Hepatocyte (in vitro differentiated cells): ENCODE measurements around the gene GORASP2. TPM values are rescaled to one million over a fixed set of nuclear protein-coding genes. Genes with fewer than 3 reads are reported as not detected.

Source experiments
- DNase-seq: peaks from one replicate; pipeline ENCODE4 v3.0.0-alpha.2; 2016; ENCODE audit warnings: low spot score
- H2AFZ ChIP-seq: fragments of 200-600 bp; sonication (generic); 2 replicates; pipeline ENCODE4 v1.6.0; 2016; ENCODE audit warnings: antibody characterized with exemption, mild to moderate bottlenecking
- H3K27ac ChIP-seq: fragments of 200-600 bp; sonication (generic); 2 replicates; pipeline ENCODE4 v1.5.1; 2016; ENCODE audit warnings: mild to moderate bottlenecking
- H3K27me3 ChIP-seq: fragments of 200-600 bp; sonication (generic); 2 replicates; pipeline ENCODE4 v1.6.1; 2016
- H3K36me3 ChIP-seq: fragments of 200-600 bp; sonication (generic); replicated peaks from 2 replicates; pipeline ENCODE4 v1.5.1; 2016; ENCODE audit warnings: low read depth; ENCODE audit not compliant: insufficient read depth
- H3K4me1 ChIP-seq: fragments of 200-600 bp; sonication (generic); 2 replicates; pipeline ENCODE4 v1.5.1; 2016; ENCODE audit warnings: mild to moderate bottlenecking, moderate library complexity; ENCODE audit not compliant: insufficient read depth
- H3K4me2 ChIP-seq: fragments of 200-600 bp; sonication (generic); 2 replicates; pipeline ENCODE4 v1.6.0; 2016
- H3K4me3 ChIP-seq: fragments of 200-600 bp; sonication (generic); 2 replicates; pipeline ENCODE4 v1.5.1; 2016; ENCODE audit warnings: mild to moderate bottlenecking
- H3K79me2 ChIP-seq: fragments of 200-600 bp; sonication (generic); 2 replicates; pipeline ENCODE4 v1.6.0; 2017; ENCODE audit warnings: mild to moderate bottlenecking
- H3K9me2 ChIP-seq: fragments of 200-600 bp; sonication (generic); replicated peaks from 2 replicates; pipeline ENCODE4 v1.6.0; 2017; ENCODE audit warnings: mild to moderate bottlenecking; ENCODE audit not compliant: insufficient read depth
- H3K9me3 ChIP-seq: fragments of 200-600 bp; sonication (generic); 2 replicates; pipeline ENCODE4 v1.5.1; 2016; ENCODE audit warnings: low read depth, mild to moderate bottlenecking
- H4K20me1 ChIP-seq: fragments of 200-600 bp; sonication (generic); 2 replicates; pipeline ENCODE4 v1.6.0; 2016; ENCODE audit warnings: mild to moderate bottlenecking; ENCODE audit not compliant: insufficient read depth, poor library complexity, severe bottlenecking
- CTCF ChIP-seq: fragments of 200-600 bp; sonication (generic); IDR thresholded peaks from 2 replicates; pipeline ENCODE4 v1.5.1; 2016; ENCODE audit warnings: antibody characterized with exemption, mild to moderate bottlenecking; ENCODE audit not compliant: poor library complexity
- EZH2 ChIP-seq: fragments of 200-600 bp; sonication (generic); IDR thresholded peaks from 2 replicates; pipeline ENCODE4 v1.6.1; 2016; ENCODE audit warnings: antibody characterized with exemption, mild to moderate bottlenecking, borderline replicate concordance
- EZH2phosphoT487 ChIP-seq: fragments of 200-600 bp; sonication (generic); IDR thresholded peaks from one replicate; pipeline ENCODE4 v1.6.1; 2018; ENCODE audit warnings: antibody characterized with exemption, mild to moderate bottlenecking, low read depth, moderate library complexity; ENCODE audit not compliant: unreplicated experiment, severe bottlenecking
- WGBS: methylation state at CpG from one replicate; pipeline ENCODE4 v1.1.6; 2016; ENCODE audit warnings: low lambda C conversion rate; ENCODE audit errors: missing lambda C conversion rate; 5-methylcytosine and 5-hydroxymethylcytosine counted together
- polyA plus RNA-seq: library from polyadenylated mRNA; unstranded; fragments of >200 nt; fragmentation: Nextera tagmentation; extraction: Ambion mirVana; gene quantifications from 2 replicates; pipeline ENCODE4 v1.2.1, GENCODE V29; 2016
- total RNA-seq: library from RNA; depleted of rRNA; stranded (reverse); fragments of >200 nt; gene quantifications from 2 replicates; pipeline ENCODE4 v1.2.3, GENCODE V29; 2014

The GORASP2 gene
- total and polyA plus RNA-seq, 2 experiments from 2014 or later, result 50.1 to 126 TPM

- Histone ChIP-seq H3K9me2 (no peaks in the 10 kb centered on the region), H3K27me3 (no peaks in the 10 kb centered on the region), H3K4me2 (no peak overlapping the region), H3K4me1 (peaks cover 3% of the 10 kb centered on the region), H3K79me2 (peaks cover 8% of the 10 kb centered on the region), H3K9me3 (no peaks in the 10 kb centered on the region), H3K4me3 (no peak overlapping the region), H2AFZ (no peak overlapping the region), H3K27ac (no peak overlapping the region), H4K20me1 (peaks cover 2% of the 10 kb centered on the region), H3K36me3 (no peaks in the 10 kb centered on the region)
- TF ChIP-seq CTCF (no peak), EZH2 (no peak), EZH2phosphoT487 (no peak)
- no peak for DNase-seq
Observed at GRCh38 chr2:170924969-170925368, 4.1 kb upstream of the GORASP2 start.

- no peak overlapping the region for H3K4me3 ChIP-seq
- no peak overlapping the region for H3K27ac ChIP-seq
- no peaks in the 10 kb centered on the region for H3K27me3 ChIP-seq
- H3K4me2 ChIP-seq, result no peak overlapping the region
- peaks cover 11% of the 10 kb centered on the region for H4K20me1 ChIP-seq
- H3K79me2 ChIP-seq, result peaks cover 18% of the 10 kb centered on the region
- 89% methylated on average over 3 of the region's 3 CpGs for WGBS
- peaks cover 6% of the 10 kb centered on the region for H3K4me1 ChIP-seq
- no peaks in the 10 kb centered on the region for H3K9me3 ChIP-seq
- no peak for TF ChIP-seq EZH2
- no peak for TF ChIP-seq CTCF
- TF ChIP-seq EZH2phosphoT487, result no peak
- no peaks in the 10 kb centered on the region for H3K9me2 ChIP-seq
- DNase-seq, result no peak
- H3K36me3 ChIP-seq, result no peaks in the 10 kb centered on the region
- H2AFZ ChIP-seq, result no peak overlapping the region
Observed at GRCh38 chr2:170925923-170926322, 3.1 kb upstream of the GORASP2 start.

- no peak overlapping the region for H3K27ac ChIP-seq
- no peaks in the 10 kb centered on the region for H3K36me3 ChIP-seq
- peaks cover 14% of the 10 kb centered on the region for H3K4me1 ChIP-seq
- H3K79me2 ChIP-seq, result peaks cover 27% of the 10 kb centered on the region
- H3K4me2 ChIP-seq, result no peak overlapping the region
- H2AFZ ChIP-seq, result no peak overlapping the region
- DNase-seq, result no peak
- TF ChIP-seq CTCF (no peak), EZH2phosphoT487 (no peak), EZH2 (no peak)
- H3K4me3 ChIP-seq, result no peak overlapping the region
- H3K27me3 ChIP-seq, result no peaks in the 10 kb centered on the region
- 84% methylated on average over 4 of the region's 4 CpGs for whole genome bisulfite sequencing
- H3K9me3 ChIP-seq, result no peaks in the 10 kb centered on the region
- H4K20me1 ChIP-seq, result peaks cover 20% of the 10 kb centered on the region
- H3K9me2 ChIP-seq, result no peaks in the 10 kb centered on the region
Observed at GRCh38 chr2:170926743-170927297, 2.2 kb upstream of the GORASP2 start.
